HCT116 (cell line): Measurements from ENCODE around the gene GPRC5C.

Experiments
- CBX3 ChIP-seq: IDR thresholded peaks from 2 replicates; pipeline ENCODE4 v1.6.1; 2012; ENCODE audit warnings: low read depth
- CEBPB ChIP-seq: IDR thresholded peaks from 2 replicates; pipeline ENCODE4 v1.6.1; 2012; ENCODE audit warnings: low read depth
- EZH2phosphoT487 ChIP-seq: fragments of 200-600 bp; IDR thresholded peaks from 2 replicates; pipeline ENCODE4 v1.6.1; 2018; ENCODE audit warnings: antibody characterized with exemption, borderline replicate concordance
- POLR2A ChIP-seq: IDR thresholded peaks from 2 replicates; pipeline ENCODE4 v1.7.0; 2011; ENCODE audit warnings: borderline replicate concordance; ENCODE audit not compliant: insufficient read depth, insufficient read length; ENCODE audit errors: extremely low read depth
- POLR2AphosphoS5 ChIP-seq: IDR thresholded peaks from 2 replicates; pipeline ENCODE4 v1.6.1; 2011; ENCODE audit warnings: mild to moderate bottlenecking, low read depth, low read length, moderate library complexity
- SP1 ChIP-seq: IDR thresholded peaks from 2 replicates; pipeline ENCODE4 v1.6.1; 2012; ENCODE audit warnings: low read depth
- TF ChIP-seq, protein P1 (sequence below): IDR thresholded peaks from 2 replicates; pipeline ENCODE4 v1.6.1; 2012
- TF ChIP-seq, protein P2 (sequence below), 3 experiments: fragments of 200-600 bp in 1 of 3; sonication (generic) in 1 of 3; IDR thresholded peaks in 2 of 3; conservative IDR thresholded peaks in 1 of 3; 2 replicates each; pipeline ENCODE4 v1.5.1; 2012 to 2017; ENCODE audit warnings: low read depth in 2 of 3, low read length in 2 of 3, antibody characterized with exemption in 1 of 3, borderline replicate concordance in 1 of 3, control low read depth in 1 of 3, mild to moderate bottlenecking in 1 of 3, mixed read lengths in 1 of 3, mixed run types in 1 of 3, moderate library complexity in 1 of 3; ENCODE audit not compliant: insufficient read depth in 1 of 3

GRCh38 chr17:74412581-74412980, 19.3 kb upstream of the GPRC5C start:
- TF ChIP-seq, protein P1, sequence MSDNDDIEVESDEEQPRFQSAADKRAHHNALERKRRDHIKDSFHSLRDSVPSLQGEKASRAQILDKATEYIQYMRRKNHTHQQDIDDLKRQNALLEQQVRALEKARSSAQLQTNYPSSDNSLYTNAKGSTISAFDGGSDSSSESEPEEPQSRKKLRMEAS, result no peak
- TF ChIP-seq POLR2AphosphoS5 (no peak), POLR2A (no peak), SP1 (no peak), EZH2phosphoT487 (no peak), CEBPB (no peak), CBX3 (no peak)
- TF ChIP-seq, protein P2, sequence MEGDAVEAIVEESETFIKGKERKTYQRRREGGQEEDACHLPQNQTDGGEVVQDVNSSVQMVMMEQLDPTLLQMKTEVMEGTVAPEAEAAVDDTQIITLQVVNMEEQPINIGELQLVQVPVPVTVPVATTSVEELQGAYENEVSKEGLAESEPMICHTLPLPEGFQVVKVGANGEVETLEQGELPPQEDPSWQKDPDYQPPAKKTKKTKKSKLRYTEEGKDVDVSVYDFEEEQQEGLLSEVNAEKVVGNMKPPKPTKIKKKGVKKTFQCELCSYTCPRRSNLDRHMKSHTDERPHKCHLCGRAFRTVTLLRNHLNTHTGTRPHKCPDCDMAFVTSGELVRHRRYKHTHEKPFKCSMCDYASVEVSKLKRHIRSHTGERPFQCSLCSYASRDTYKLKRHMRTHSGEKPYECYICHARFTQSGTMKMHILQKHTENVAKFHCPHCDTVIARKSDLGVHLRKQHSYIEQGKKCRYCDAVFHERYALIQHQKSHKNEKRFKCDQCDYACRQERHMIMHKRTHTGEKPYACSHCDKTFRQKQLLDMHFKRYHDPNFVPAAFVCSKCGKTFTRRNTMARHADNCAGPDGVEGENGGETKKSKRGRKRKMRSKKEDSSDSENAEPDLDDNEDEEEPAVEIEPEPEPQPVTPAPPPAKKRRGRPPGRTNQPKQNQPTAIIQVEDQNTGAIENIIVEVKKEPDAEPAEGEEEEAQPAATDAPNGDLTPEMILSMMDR (IDR thresholded peaks at IDR 0.05 in 2 of 3, conservative IDR thresholded peaks at IDR 0.05 in 1 of 3; ENCODE audit: borderline replicate concordance in 1 of 3, insufficient read depth in 1 of 3, low read depth in 2 of 3, low read length in 2 of 3), result no peak
